K562 (cell line): ENCODE results near the gene CTIF. TPM values are rescaled to one million over a fixed set of nuclear protein-coding genes. Genes with fewer than 3 reads are reported as not detected.

Source experiments
- ATAC-seq: fragments of 200-7000 bp; cut with Tn5 transposase; 3 replicates; pipeline ENCODE4 v1.9.1; 2020; ENCODE audit warnings: moderate library complexity
- BruUV-seq: library from RNA; stranded (reverse); fragments of 400-500 nt; replicated peaks from 2 replicates; lab custom pipeline; 2021; lab: Mats Ljungman, UMichigan
- CTCF ChIA-PET: fragments of 300-600 bp; formaldehyde crosslinking; extraction: SDS; loops from one replicate; lab custom pipeline; 2021; ENCODE audit warnings: low intra/inter-chr PET ratio; lab: Yijun Ruan, JAX
- POLR2A ChIA-PET: fragments of 300-600, 350-650 bp; sonication (Branson Sonifier 250); formaldehyde crosslinking; extraction: SDS; loops from one replicate; lab custom pipeline; 2021; ENCODE audit warnings: antibody characterized with exemption, inconsistent platforms; lab: Yijun Ruan, JAX
- DNase-seq, 4 experiments: peaks; one replicate each; pipeline versions ENCODE4 v3.0.0 to v3.0.0-alpha.2; 2011 to 2018; ENCODE audit warnings: low spot score in 3 of 4, mixed read lengths in 3 of 4; ENCODE audit errors: extremely low read depth in 1 of 4
- FAIRE-seq: peaks from 2 replicates; lab custom pipeline; 2011; peaks lifted over from hg19 to GRCh38; lab: Jason Lieb, UNC
- H2AFZ ChIP-seq: 2 replicates; pipeline ENCODE4 v1.6.0; 2011; ENCODE audit warnings: low read depth, low read length, control low read depth, inconsistent platforms
- H3K27ac ChIP-seq: fragments of 200-600 bp; 3 replicates; pipeline ENCODE4 v1.8.0; 2011; ENCODE audit warnings: low read depth, mild to moderate bottlenecking, control low read depth, inconsistent platforms, low read length, moderate library complexity, mixed read lengths; ENCODE audit errors: extremely low read depth
- H3K27me3 ChIP-seq, 2 experiments: fragments of 300-600 bp in 1 of 2; 2 replicates in 1 of 2; 3 replicates in 1 of 2; pipeline versions ENCODE4 v1.6.0 to v1.8.0; 2011; ENCODE audit warnings: inconsistent platforms in 2 of 2, low read length in 2 of 2, mild to moderate bottlenecking in 1 of 2, mixed read lengths in 1 of 2, moderate library complexity in 1 of 2; ENCODE audit not compliant: control insufficient read depth in 2 of 2, insufficient read depth in 2 of 2
- H3K36me3 ChIP-seq: fragments of 300-600 bp; 3 replicates; pipeline ENCODE4 v1.8.0; 2011; ENCODE audit warnings: mild to moderate bottlenecking, low read length, inconsistent platforms; ENCODE audit not compliant: control insufficient read depth, insufficient read depth
- H3K4me1 ChIP-seq, 2 experiments: fragments of 200-600 bp in 1 of 2; replicated peaks in 1 of 2; 2 replicates in 1 of 2; 3 replicates in 1 of 2; pipeline versions ENCODE4 v1.5.1 to v1.8.0; 2011; ENCODE audit warnings: inconsistent platforms in 2 of 2, low read length in 2 of 2, mild to moderate bottlenecking in 1 of 2, mixed read lengths in 1 of 2, moderate library complexity in 1 of 2; ENCODE audit not compliant: control insufficient read depth in 2 of 2, insufficient read depth in 2 of 2
- H3K4me2 ChIP-seq: 2 replicates; pipeline ENCODE4 v1.6.1; 2011; ENCODE audit warnings: low read length, control low read depth, inconsistent platforms, mixed read lengths; ENCODE audit not compliant: insufficient read depth
- H3K4me3 ChIP-seq: fragments of 200-600 bp; sonication (generic), shearing (Covaris generic); 2 replicates; pipeline ENCODE4 v1.5.1; 2016; ENCODE audit warnings: control low read depth, inconsistent platforms
- H3K79me2 ChIP-seq: fragments of 200-600 bp; 3 replicates; pipeline ENCODE4 v1.8.0; 2011; ENCODE audit warnings: low read length, inconsistent platforms; ENCODE audit not compliant: control insufficient read depth, insufficient read depth
- H3K9ac ChIP-seq, 2 experiments: 2 replicates each; pipeline versions ENCODE4 v1.6.0 to v1.6.1; 2011; ENCODE audit warnings: low read depth in 2 of 2, low read length in 2 of 2, control low read depth in 1 of 2, inconsistent platforms in 1 of 2, mild to moderate bottlenecking in 1 of 2, mixed read lengths in 1 of 2; ENCODE audit not compliant: insufficient read depth in 1 of 2
- H3K9me1 ChIP-seq: one replicate; pipeline ENCODE4 v1.6.0; 2011; ENCODE audit warnings: inconsistent platforms, mild to moderate bottlenecking, low read length, moderate library complexity; ENCODE audit not compliant: control insufficient read depth, insufficient read depth
- H3K9me3 ChIP-seq: replicated peaks from 2 replicates; pipeline ENCODE4 v1.5.1; 2011; ENCODE audit warnings: low read depth, low read length, inconsistent platforms; ENCODE audit not compliant: control insufficient read depth, insufficient read depth
- H4K20me1 ChIP-seq: replicated peaks from 2 replicates; pipeline ENCODE4 v1.6.1; 2011; ENCODE audit warnings: low read length, inconsistent platforms, mixed read lengths; ENCODE audit not compliant: control insufficient read depth, insufficient read depth
- CBFA2T2 ChIP-seq: fragments of 450-650 bp; conservative IDR thresholded peaks from 2 replicates; pipeline ENCODE4 v1.6.1; 2017; ENCODE audit warnings: mild to moderate bottlenecking
- RBM25 ChIP-seq: fragments of 200-400 bp; formaldehyde crosslinking; IDR thresholded peaks from 2 replicates; pipeline ENCODE4 v1.6.1; 2018; ENCODE audit warnings: low read length, low read depth, moderate library complexity; ENCODE audit not compliant: severe bottlenecking
- SAP30 ChIP-seq: fragments of 200-600 bp; sonication (generic); IDR thresholded peaks from 2 replicates; pipeline ENCODE4 v1.6.1; 2012; ENCODE audit warnings: borderline replicate concordance, low read depth, mild to moderate bottlenecking, moderate library complexity, low read length, control low read depth, inconsistent platforms; ENCODE audit not compliant: insufficient read depth, poor library complexity, severe bottlenecking
- ZBED1 ChIP-seq: IDR thresholded peaks from 2 replicates; pipeline ENCODE4 v1.6.1; 2014
- ZFP36 ChIP-seq: fragments of 150-350 bp; IDR thresholded peaks from 2 replicates; pipeline ENCODE4 v1.6.1; 2018; ENCODE audit warnings: low read length, low read depth; ENCODE audit not compliant: partially characterized antibody
- WGBS: fragments of 100-300 bp; shearing (Covaris generic); methylation state at CpG from one replicate; pipeline ENCODE4 v1.1.6; 2016; ENCODE audit warnings: low coverage, mixed read lengths; ENCODE audit not compliant: insufficient coverage; ENCODE audit errors: missing lambda C conversion rate; 5-methylcytosine and 5-hydroxymethylcytosine counted together
- in situ Hi-C: fragments of 300-500 bp; cut with MboI; formaldehyde crosslinking; loops from 4 replicates; pipeline ENCODE4 v1.15.0; 2018; ENCODE audit warnings: inconsistent platforms, mixed read lengths
- intact Hi-C: fragments of 100-400 bp; cut with micrococcal nuclease; formaldehyde crosslinking; loops from 2 replicates; pipeline ENCODE4 v1.14.2; 2022
- polyA plus RNA-seq, 8 experiments: library from polyadenylated mRNA; depleted of rRNA in 4 of 8; stranded (reverse) in 5 of 8; unstranded in 3 of 8; fragments of >200 nt; fragmentation: Nextera tagmentation in 2 of 8; fragmentation: Illumina TruSeq in 1 of 8; extraction: Ambion mirVana in 2 of 8; extraction: Trizol in 1 of 8; gene quantifications; 2 replicates each; pipeline versions ENCODE4 v1.2.1 to v1.2.3, GENCODE V29; 2011 to 2014; ENCODE audit warnings: inconsistent platforms in 1 of 8, missing spikeins in 1 of 8
- total RNA-seq, 7 experiments: library from RNA; depleted of rRNA in 6 of 7; stranded (reverse); fragments of >200 nt in 6 of 7; fragmentation: Illumina TruSeq in 2 of 7; extraction: Trizol in 2 of 7; gene quantifications; 2 replicates each; pipeline versions ENCODE4 v1.2.1 to v1.2.3, GENCODE V29; 2011 to 2021; ENCODE audit warnings: low replicate concordance in 1 of 7

Gene CTIF
- total and polyA plus RNA-seq, 9 of the 15 experiments (the other 6 are each of a cell fraction or from before 2014, with no cell fraction given): 0.17 to 11.5 (median 2.2) TPM

- H3K9me3 ChIP-seq: no peaks in the 10 kb centered on the region
- FAIRE-seq: no peak
- ATAC-seq: no peak
- no peak overlapping the region for H3K27ac ChIP-seq
- H2AFZ ChIP-seq: no peak overlapping the region
- 48% methylated on average over 6 of the region's 11 CpGs for WGBS
- no peak overlapping the region for H3K4me3 ChIP-seq
- H3K79me2 ChIP-seq: no peaks in the 10 kb centered on the region
- no peak overlapping the region for H3K9ac ChIP-seq
- TF ChIP-seq ZBED1 (no peak), RBM25 (peak; percentile 61), SAP30 (no peak), CBFA2T2 (no peak), ZFP36 (peak; percentile 37)
- TF ChIP-seq, all 486 proteins: peak for 2
- POLR2A ChIA-PET: interaction anchor here (0.7 kb wide), 1 partner anchor 138 kb away, joined by 3 read pairs; no protein-coding TSS in a partner anchor
- intact Hi-C loops: no loop called here
- CTCF ChIA-PET: no interaction called here
- in situ Hi-C loops: no loop called here
- H3K4me2 ChIP-seq: no peak overlapping the region
- no peaks in the 10 kb centered on the region for H3K9me1 ChIP-seq
- H3K27me3 ChIP-seq: no peaks in the 10 kb centered on the region
- no TSS peak for BruUV-seq
- no peaks in the 10 kb centered on the region for H4K20me1 ChIP-seq
- peaks cover 0 to 6% of the 10 kb centered on the region in 2 experiments; a peak in 2 of 5 replicates for H3K4me1 ChIP-seq
- H3K36me3 ChIP-seq: no peaks in the 10 kb centered on the region
- DNase-seq: no peak
These were observed 211.8 kb downstream of the CTIF start for GRCh38 chr18:48750485-48751175.
